Testis (tissue), 3 donors: ENCODE results near the gene HOXA3. TPM values are rescaled to one million over a fixed set of nuclear protein-coding genes. Genes with fewer than 3 reads are reported as not detected.
A peak's percentile ranks its signal among the peaks of the same experiment; 100 is the strongest.

Experiments
- DNase-seq: peaks from one replicate; pipeline ENCODE4 v3.0.0-alpha.2; 2019
- H3K27ac ChIP-seq, 2 donors: fragments of 200-600 bp; sonication (generic); one replicate each; pipeline ENCODE4 v1.5.1; 2019
- H3K27me3 ChIP-seq: fragments of 200-600 bp; sonication (generic); one replicate; pipeline ENCODE4 v1.5.1; 2019
- H3K36me3 ChIP-seq: fragments of 200-600 bp; sonication (generic); one replicate; pipeline ENCODE4 v1.5.1; 2017; ENCODE audit warnings: low read depth; ENCODE audit errors: missing control alignments
- H3K4me1 ChIP-seq: fragments of 200-600 bp; sonication (generic); one replicate; pipeline ENCODE4 v1.5.1; 2019
- H3K4me3 ChIP-seq, 2 donors: fragments of 200-600 bp; sonication (generic); one replicate each; pipeline ENCODE4 v1.5.1; 2017 to 2019
- H3K9me3 ChIP-seq: fragments of 200-600 bp; sonication (generic); one replicate; pipeline ENCODE4 v1.5.1; 2017
- POLR2A ChIP-seq: fragments of 450-650 bp; IDR thresholded peaks from one replicate; pipeline ENCODE4 v1.6.1; 2017; ENCODE audit warnings: antibody characterized with exemption, mild to moderate bottlenecking, moderate library complexity
- WGBS, 2 donors: methylation state at CpG; one replicate each; pipeline ENCODE4 v1.1.5; 2018; 5-methylcytosine and 5-hydroxymethylcytosine counted together
- intact Hi-C: fragments of 100-400 bp; cut with DNase I; formaldehyde crosslinking; loops from one replicate; pipeline ENCODE4 v1.15.1; 2023; ENCODE audit warnings: low total_unique reads
- polyA plus RNA-seq: library from polyadenylated mRNA; stranded (reverse); fragments of 350-450 nt; fragmentation: Illumina TruSeq; extraction: RNeasy Lipid Tissue Mini Kit (QIAGEN cat#74804); gene quantifications from one replicate; pipeline ENCODE4 v1.2.3, GENCODE V29; 2014; ENCODE audit warnings: low read depth, low replicate concordance; ENCODE audit not compliant: insufficient read depth
- total RNA-seq, 2 donors: library from RNA; depleted of rRNA; stranded (reverse); fragments of >200 nt; gene quantifications; one replicate each; pipeline ENCODE4 v1.2.3, GENCODE V29; 2016
- TF ChIP-seq, protein P1 (sequence below), 3 experiments: fragments of 450-650 bp in 2 of 3; fragments of 200-600 bp in 1 of 3; sonication (generic) in 1 of 3; IDR thresholded peaks; one replicate each; pipeline ENCODE4 v1.5.1; 2016 to 2019; ENCODE audit warnings: antibody characterized with exemption in 3 of 3, mild to moderate bottlenecking in 2 of 3, moderate library complexity in 1 of 3

The HOXA3 gene
- total and polyA plus RNA-seq, 3 donors from 2014 or later, result 0.93 to 2.8 (median 2.4) TPM

DNA sequence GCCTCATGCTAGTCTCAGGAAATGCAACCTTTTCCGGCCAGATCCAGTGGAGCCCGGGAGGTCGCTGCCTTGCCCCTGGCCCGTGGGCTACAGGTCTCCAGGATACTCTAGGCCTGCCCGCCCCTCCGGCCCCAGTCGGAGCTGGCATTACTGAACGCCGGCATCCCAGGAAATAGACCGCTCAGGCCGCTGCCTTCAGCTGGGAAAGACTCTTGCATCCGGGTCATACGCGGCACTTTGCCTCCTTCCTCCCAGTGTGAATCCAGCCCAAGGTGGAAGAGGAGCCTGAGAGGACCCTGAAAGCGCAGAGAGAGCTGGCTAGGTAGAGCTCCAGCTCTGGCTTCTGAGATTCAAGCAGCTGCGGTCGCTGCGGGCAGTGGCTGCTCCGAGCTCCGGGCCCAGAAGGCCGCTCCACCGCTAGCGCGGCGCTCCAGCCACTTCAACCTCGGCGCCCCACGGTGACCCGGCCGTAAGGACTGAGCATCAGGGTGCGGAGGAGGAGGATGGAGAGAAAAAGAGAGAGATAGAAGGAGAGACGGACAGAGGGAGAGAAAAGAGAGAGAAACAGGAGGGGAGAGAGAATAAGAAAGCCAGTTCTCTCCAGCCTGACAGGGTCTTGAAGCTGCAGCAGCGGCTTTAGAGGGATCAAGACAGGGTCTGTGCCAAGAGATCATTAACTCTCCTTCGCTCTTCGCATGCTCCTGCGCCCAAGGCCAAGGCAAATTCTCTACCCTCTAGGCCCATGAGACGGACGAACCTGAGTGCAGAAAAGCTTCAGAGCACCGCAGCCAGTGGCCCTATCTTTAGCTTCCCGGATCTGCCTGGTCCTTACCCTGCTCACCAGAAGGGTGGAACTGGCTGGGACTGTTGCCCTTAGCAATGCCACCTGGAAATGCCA, 23.5 kb upstream of the HOXA3 start:
- no peak for TF ChIP-seq POLR2A
- TF ChIP-seq, protein P1, sequence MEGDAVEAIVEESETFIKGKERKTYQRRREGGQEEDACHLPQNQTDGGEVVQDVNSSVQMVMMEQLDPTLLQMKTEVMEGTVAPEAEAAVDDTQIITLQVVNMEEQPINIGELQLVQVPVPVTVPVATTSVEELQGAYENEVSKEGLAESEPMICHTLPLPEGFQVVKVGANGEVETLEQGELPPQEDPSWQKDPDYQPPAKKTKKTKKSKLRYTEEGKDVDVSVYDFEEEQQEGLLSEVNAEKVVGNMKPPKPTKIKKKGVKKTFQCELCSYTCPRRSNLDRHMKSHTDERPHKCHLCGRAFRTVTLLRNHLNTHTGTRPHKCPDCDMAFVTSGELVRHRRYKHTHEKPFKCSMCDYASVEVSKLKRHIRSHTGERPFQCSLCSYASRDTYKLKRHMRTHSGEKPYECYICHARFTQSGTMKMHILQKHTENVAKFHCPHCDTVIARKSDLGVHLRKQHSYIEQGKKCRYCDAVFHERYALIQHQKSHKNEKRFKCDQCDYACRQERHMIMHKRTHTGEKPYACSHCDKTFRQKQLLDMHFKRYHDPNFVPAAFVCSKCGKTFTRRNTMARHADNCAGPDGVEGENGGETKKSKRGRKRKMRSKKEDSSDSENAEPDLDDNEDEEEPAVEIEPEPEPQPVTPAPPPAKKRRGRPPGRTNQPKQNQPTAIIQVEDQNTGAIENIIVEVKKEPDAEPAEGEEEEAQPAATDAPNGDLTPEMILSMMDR (IDR thresholded peaks at IDR 0.05), result no peak
- Histone ChIP-seq H3K4me3 (no peak overlapping the region), H3K36me3 (no peaks in the 10 kb centered on the region), H3K4me1 (peaks cover 12% of the 10 kb centered on the region), H3K27me3 (no peaks in the 10 kb centered on the region), H3K27ac (no peak overlapping the region), H3K9me3 (no peaks in the 10 kb centered on the region)
- intact Hi-C loops, result no loop called here
- WGBS, 2 donors, result 33 to 45% methylated on average over 25 to 40 of the region's 40 CpGs
- DNase-seq, result no peak

DNA sequence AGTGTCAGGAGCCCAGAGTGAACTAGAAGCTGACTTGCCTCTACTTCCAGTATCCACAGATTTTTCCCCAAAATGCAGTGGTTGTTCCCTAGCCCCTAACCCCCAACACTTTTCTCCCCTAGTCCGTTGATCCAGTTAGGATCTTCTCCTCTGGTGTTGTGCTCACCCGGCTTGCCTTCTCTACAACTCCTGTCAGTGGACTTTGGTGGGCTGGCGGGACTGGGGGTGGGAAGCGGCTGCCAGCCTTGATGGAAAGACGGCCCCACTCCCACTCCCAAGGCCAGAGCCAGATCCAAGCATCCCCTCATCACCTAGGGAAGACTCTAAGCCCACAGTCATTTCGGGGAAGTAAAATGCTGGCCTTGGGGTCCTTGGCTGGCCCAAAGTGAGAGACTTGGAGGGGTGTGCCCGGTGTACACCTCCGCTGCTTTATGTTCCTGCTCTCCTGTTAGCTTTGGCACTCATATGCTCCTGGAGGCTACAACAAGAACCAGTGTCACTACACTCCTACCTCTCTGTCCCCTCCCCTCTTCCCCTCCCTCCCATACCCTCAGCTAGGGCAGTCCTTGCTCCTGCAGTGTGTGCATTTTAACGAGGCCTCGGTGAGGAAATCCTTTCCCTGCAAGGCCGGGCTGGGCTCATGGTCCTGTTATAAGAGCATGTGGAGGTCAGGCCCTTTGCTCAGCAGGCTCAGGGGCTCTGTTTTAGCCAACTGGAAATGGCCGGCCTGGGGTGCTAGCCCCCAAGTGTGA, 22.7 kb upstream of the HOXA3 start:
- intact Hi-C loops, result no loop called here

DNA sequence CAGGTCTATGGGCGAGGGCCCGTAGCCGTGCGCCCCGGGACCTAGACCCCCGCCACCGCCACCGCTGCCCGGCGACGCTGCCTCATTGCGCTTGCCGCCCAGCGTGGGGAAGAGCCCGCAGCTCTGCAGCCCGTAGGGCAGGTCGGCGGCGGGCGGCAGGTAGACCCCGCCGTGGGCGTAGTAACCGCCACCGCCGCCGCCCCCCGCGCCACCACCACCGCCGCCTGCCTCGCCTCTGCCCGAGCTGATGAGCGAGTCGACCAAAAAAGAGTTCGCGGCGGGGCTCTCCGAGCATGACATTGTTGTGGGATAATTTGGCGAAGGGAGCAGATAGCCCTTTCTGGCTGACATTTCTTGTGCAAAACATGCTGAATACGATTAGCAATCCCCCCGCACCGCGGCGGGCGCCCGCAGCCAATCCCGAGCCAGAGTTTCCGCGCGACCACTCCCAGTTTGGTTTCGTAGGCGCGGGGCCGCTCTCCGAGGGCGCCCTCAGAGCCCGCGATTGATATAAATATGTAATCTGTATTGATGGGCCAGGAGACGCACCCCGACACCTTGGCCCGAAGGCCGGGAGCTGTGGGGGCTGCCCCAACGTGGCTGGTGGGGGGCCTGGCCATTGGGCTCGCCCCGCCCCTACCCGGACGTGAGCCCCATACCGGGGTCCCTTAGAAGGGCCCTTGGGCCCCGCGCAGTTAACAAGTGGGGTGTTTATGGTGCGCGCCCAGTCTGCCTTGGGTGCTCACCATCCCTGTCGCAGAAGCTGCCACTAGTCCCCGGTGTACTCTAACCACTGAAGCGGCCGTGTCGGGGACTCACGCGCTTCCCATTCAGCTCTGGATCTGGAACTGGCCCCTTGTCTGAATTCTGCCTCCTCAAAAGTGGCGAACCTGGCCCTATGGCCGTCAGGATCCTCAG, 21.8 kb upstream of the HOXA3 start, which contains the start of gene HOXA10:
Gene HOXA10, minus strand, starts transcription at position 365 of the 918 bp plus-strand sequence. Its CDS starts 14 bp downstream, at position 351.
- no peak for DNase-seq
- H3K9me3 ChIP-seq, result no peaks in the 10 kb centered on the region
- no peaks in the 10 kb centered on the region for H3K27me3 ChIP-seq
- H3K4me3 ChIP-seq, result peak within 1 kb of the TSS; percentile 39 to 53
- no peak for TF ChIP-seq POLR2A
- TF ChIP-seq, protein P1 (IDR thresholded peaks at IDR 0.05), result no peak
- intact Hi-C loops, result no loop called here
- H3K36me3 ChIP-seq, result no peaks in the 10 kb centered on the region
- no peak within 1 kb of the TSS for H3K27ac ChIP-seq
- 8 to 15% methylated on average over 6 to 73 of the region's 82 CpGs for WGBS, 2 donors
- H3K4me1 ChIP-seq, result peaks cover 12% of the 10 kb centered on the region

More for the DNA sequence above, 22.7 kb upstream of the HOXA3 start:
- Histone ChIP-seq H3K9me3 (no peaks in the 10 kb centered on the region), H3K4me1 (peaks cover 12% of the 10 kb centered on the region), H3K27me3 (no peaks in the 10 kb centered on the region), H3K36me3 (no peaks in the 10 kb centered on the region), H3K27ac (no peak overlapping the region), H3K4me3 (no peak overlapping the region)
- no peak for DNase-seq
- TF ChIP-seq, protein P1 (IDR thresholded peaks at IDR 0.05), result no peak
- TF ChIP-seq POLR2A, result no peak
- WGBS, 2 donors, result 48 to 54% methylated on average over 11 to 12 of the region's 12 CpGs

DNA sequence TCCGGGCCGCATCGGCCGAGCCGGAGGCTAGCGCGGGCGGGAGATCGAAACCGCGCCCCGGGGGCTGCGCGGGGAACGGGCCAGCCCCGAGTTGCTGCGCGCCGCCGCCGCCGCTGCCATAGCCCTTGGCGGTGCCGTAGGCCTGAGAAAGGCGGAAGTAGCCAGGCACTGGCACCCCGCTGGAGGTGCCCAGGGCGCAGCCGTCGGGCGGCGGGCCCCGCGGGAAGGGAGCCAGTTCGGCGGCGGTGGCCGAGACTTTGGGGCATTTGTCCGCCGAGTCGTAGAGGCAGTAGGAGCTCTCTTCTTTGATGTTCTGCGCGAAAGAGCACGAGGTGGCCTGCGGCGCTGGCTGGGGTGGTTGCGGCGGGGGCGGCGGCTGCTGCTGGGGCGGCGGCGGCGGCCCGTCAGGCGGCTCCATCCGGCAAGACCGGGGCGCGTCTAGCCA, 21.1 kb upstream of the HOXA3 start:
- H3K4me1 ChIP-seq, result peaks cover 12% of the 10 kb centered on the region
- TF ChIP-seq, protein P1 (IDR thresholded peaks at IDR 0.05), result no peak
- TF ChIP-seq POLR2A, result no peak

More for the DNA sequence above, 21.1 kb upstream of the HOXA3 start:
- H3K9me3 ChIP-seq, result no peaks in the 10 kb centered on the region
- no peaks in the 10 kb centered on the region for H3K36me3 ChIP-seq
- H3K4me3 ChIP-seq, result peak overlapping the region; percentile 39 to 53
- no peak overlapping the region for H3K27ac ChIP-seq
- intact Hi-C loops, result no loop called here
- no peak for DNase-seq
- H3K27me3 ChIP-seq, result no peaks in the 10 kb centered on the region
- whole genome bisulfite sequencing, 2 donors, result 0 to 1% methylated on average over 18 to 24 of the region's 59 CpGs
